ENCODE measurements around the gene HES7. TPM values are rescaled to one million over a fixed set of nuclear protein-coding genes. Genes with fewer than 3 reads are reported as not detected.

Gene HES7
- total and polyA plus RNA-seq, 4 donors, result not detected

DNA sequence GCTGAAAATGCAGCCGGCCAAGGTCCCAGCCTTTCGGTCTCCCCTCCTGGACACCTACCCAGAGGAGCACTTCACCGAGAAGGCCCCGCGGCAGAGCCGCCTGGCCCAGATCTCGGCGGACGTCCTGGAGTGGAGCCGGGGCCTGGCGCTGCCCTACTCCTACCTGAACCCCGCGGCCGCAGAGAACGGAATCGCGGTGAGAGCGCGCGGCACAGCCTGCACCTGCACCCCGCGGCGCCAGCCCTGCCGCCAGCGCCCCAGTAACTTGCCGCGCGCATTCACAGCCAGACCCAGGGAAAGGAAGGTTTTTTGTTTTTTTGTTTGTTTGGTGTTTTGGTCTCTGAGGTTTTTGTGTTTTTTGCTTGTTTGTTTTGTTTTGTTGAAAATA is 51.6 kb downstream of the HES7 start:
- Histone ChIP-seq H3K9me3 (ENCODE audit: control insufficient read depth in 4 of 4, low read length in 3 of 4) (no peaks in the 10 kb centered on the region), H3K27ac (ENCODE audit: low read depth in 1 of 2, low read length in 2 of 2) (no peak overlapping the region), H3K36me3 (ENCODE audit: control insufficient read depth in 4 of 4, insufficient read depth in 3 of 4, low read depth in 1 of 4, low read length in 3 of 4) (no peaks in the 10 kb centered on the region), H3K4me1 (ENCODE audit: control insufficient read depth in 4 of 4, insufficient read depth in 4 of 4, low read length in 3 of 4) (peaks cover 4 to 20% (median 6%) of the 10 kb centered on the region in 4 donors), H3K9ac (ENCODE audit: low read depth in 1 of 2, low read length in 2 of 2) (no peak overlapping the region), H3K4me3 (ENCODE audit: low read depth in 1 of 3, low read length in 3 of 3) (no peak overlapping the region), H3K27me3 (ENCODE audit: control insufficient read depth in 4 of 4, insufficient read depth in 4 of 4, low read length in 3 of 4) (peaks cover 0 to 36% (median 17%) of the 10 kb centered on the region in 4 donors)
- 14% methylated on average over 28 of the region's 28 CpGs for WGBS
- no peak for DNase-seq (ENCODE audit: low spot score)
- TF ChIP-seq, protein P1, sequence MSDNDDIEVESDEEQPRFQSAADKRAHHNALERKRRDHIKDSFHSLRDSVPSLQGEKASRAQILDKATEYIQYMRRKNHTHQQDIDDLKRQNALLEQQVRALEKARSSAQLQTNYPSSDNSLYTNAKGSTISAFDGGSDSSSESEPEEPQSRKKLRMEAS (IDR thresholded peaks at IDR 0.05), result no peak
- TF ChIP-seq, protein P2, sequence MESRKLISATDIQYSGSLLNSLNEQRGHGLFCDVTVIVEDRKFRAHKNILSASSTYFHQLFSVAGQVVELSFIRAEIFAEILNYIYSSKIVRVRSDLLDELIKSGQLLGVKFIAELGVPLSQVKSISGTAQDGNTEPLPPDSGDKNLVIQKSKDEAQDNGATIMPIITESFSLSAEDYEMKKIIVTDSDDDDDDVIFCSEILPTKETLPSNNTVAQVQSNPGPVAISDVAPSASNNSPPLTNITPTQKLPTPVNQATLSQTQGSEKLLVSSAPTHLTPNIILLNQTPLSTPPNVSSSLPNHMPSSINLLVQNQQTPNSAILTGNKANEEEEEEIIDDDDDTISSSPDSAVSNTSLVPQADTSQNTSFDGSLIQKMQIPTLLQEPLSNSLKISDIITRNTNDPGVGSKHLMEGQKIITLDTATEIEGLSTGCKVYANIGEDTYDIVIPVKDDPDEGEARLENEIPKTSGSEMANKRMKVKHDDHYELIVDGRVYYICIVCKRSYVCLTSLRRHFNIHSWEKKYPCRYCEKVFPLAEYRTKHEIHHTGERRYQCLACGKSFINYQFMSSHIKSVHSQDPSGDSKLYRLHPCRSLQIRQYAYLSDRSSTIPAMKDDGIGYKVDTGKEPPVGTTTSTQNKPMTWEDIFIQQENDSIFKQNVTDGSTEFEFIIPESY (IDR thresholded peaks at IDR 0.05), result no peak
- TF ChIP-seq SP1 (IDR thresholded peaks at IDR 0.05), result no peak
- TF ChIP-seq, protein P3, sequence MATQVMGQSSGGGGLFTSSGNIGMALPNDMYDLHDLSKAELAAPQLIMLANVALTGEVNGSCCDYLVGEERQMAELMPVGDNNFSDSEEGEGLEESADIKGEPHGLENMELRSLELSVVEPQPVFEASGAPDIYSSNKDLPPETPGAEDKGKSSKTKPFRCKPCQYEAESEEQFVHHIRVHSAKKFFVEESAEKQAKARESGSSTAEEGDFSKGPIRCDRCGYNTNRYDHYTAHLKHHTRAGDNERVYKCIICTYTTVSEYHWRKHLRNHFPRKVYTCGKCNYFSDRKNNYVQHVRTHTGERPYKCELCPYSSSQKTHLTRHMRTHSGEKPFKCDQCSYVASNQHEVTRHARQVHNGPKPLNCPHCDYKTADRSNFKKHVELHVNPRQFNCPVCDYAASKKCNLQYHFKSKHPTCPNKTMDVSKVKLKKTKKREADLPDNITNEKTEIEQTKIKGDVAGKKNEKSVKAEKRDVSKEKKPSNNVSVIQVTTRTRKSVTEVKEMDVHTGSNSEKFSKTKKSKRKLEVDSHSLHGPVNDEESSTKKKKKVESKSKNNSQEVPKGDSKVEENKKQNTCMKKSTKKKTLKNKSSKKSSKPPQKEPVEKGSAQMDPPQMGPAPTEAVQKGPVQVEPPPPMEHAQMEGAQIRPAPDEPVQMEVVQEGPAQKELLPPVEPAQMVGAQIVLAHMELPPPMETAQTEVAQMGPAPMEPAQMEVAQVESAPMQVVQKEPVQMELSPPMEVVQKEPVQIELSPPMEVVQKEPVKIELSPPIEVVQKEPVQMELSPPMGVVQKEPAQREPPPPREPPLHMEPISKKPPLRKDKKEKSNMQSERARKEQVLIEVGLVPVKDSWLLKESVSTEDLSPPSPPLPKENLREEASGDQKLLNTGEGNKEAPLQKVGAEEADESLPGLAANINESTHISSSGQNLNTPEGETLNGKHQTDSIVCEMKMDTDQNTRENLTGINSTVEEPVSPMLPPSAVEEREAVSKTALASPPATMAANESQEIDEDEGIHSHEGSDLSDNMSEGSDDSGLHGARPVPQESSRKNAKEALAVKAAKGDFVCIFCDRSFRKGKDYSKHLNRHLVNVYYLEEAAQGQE (IDR thresholded peaks at IDR 0.05), result no peak
- TF ChIP-seq, protein P4, sequence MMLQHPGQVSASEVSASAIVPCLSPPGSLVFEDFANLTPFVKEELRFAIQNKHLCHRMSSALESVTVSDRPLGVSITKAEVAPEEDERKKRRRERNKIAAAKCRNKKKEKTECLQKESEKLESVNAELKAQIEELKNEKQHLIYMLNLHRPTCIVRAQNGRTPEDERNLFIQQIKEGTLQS (IDR thresholded peaks at IDR 0.05), result no peak

DNA sequence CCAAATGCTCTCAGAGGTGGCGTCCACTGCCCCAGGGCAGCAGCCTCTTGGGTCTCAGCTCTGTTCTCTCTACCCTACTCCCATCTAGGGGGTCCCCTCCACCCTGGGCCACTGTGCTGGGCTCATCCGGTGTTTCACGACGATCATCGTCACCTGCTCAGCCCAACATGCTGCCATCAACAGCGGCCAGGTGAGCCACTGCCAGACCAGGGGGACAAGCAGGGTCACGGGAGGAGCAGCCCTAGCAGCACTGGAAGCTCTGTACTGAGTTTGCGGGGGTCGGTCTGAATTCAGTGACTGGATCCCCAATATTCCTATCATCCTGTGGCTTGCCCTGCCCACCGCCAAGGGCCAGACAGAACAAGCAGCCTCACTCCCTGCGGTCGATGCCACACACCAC is 52.4 kb downstream of the HES7 start:
- TF ChIP-seq, protein P5, sequence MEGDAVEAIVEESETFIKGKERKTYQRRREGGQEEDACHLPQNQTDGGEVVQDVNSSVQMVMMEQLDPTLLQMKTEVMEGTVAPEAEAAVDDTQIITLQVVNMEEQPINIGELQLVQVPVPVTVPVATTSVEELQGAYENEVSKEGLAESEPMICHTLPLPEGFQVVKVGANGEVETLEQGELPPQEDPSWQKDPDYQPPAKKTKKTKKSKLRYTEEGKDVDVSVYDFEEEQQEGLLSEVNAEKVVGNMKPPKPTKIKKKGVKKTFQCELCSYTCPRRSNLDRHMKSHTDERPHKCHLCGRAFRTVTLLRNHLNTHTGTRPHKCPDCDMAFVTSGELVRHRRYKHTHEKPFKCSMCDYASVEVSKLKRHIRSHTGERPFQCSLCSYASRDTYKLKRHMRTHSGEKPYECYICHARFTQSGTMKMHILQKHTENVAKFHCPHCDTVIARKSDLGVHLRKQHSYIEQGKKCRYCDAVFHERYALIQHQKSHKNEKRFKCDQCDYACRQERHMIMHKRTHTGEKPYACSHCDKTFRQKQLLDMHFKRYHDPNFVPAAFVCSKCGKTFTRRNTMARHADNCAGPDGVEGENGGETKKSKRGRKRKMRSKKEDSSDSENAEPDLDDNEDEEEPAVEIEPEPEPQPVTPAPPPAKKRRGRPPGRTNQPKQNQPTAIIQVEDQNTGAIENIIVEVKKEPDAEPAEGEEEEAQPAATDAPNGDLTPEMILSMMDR (IDR thresholded peaks at IDR 0.05; ENCODE audit: low read depth, low read length, missing input control), result no peak
- TF ChIP-seq, protein P1 (IDR thresholded peaks at IDR 0.05), result no peak
- no peak for TF ChIP-seq NR2F2 (IDR thresholded peaks at IDR 0.05)
- TF ChIP-seq, protein P3 (IDR thresholded peaks at IDR 0.05), result no peak
- no peak for TF ChIP-seq SP1 (IDR thresholded peaks at IDR 0.05)
- no peak for TF ChIP-seq RXRA (IDR thresholded peaks at IDR 0.05)
- TF ChIP-seq EGR1 (IDR thresholded peaks at IDR 0.05; ENCODE audit: low read depth in 2 of 2), result no peak
- no peak for TF ChIP-seq FOXA1 (IDR thresholded peaks at IDR 0.05)
- no peak for TF ChIP-seq GABPA (IDR thresholded peaks at IDR 0.05 in 1 of 2, conservative IDR thresholded peaks at IDR 0.05 in 1 of 2)
- TF ChIP-seq, protein P4 (IDR thresholded peaks at IDR 0.05), result no peak
- no peak for TF ChIP-seq FOXA2 (IDR thresholded peaks at IDR 0.05)
- no peak for DNase-seq (ENCODE audit: low spot score)
- no peak overlapping the region for H3K4me3 ChIP-seq (ENCODE audit: low read depth in 1 of 3, low read length in 3 of 3)
- no peak overlapping the region for H3K9ac ChIP-seq (ENCODE audit: low read depth in 1 of 2, low read length in 2 of 2)
- H3K27me3 ChIP-seq (ENCODE audit: control insufficient read depth in 4 of 4, insufficient read depth in 4 of 4, low read length in 3 of 4), result peaks cover 0 to 36% (median 17%) of the 10 kb centered on the region in 4 donors
- H3K27ac ChIP-seq (ENCODE audit: low read depth in 1 of 2, low read length in 2 of 2), result no peak overlapping the region
- WGBS, result 89% methylated on average over 12 of the region's 12 CpGs
- peaks cover 4 to 20% (median 6%) of the 10 kb centered on the region in 4 donors for H3K4me1 ChIP-seq (ENCODE audit: control insufficient read depth in 4 of 4, insufficient read depth in 4 of 4, low read length in 3 of 4)
- no peaks in the 10 kb centered on the region for H3K9me3 ChIP-seq (ENCODE audit: control insufficient read depth in 4 of 4, low read length in 3 of 4)
- H3K36me3 ChIP-seq (ENCODE audit: control insufficient read depth in 4 of 4, insufficient read depth in 3 of 4, low read depth in 1 of 4, low read length in 3 of 4), result no peaks in the 10 kb centered on the region
